NB4 (cell line): ENCODE measurements around the gene CHST11.

Experiments
- CTCF ChIP-seq: IDR thresholded peaks from one replicate; pipeline ENCODE4 v1.5.1; 2012; ENCODE audit warnings: low read depth, low read length
- MYC ChIP-seq: IDR thresholded peaks from 2 replicates; pipeline ENCODE4 v1.6.1; 2011; ENCODE audit warnings: low read depth, low read length
- POLR2A ChIP-seq: IDR thresholded peaks from 2 replicates; pipeline ENCODE4 v1.6.1; 2011; ENCODE audit warnings: mild to moderate bottlenecking; ENCODE audit not compliant: insufficient read length; ENCODE audit errors: extremely low read depth
- TF ChIP-seq, protein P1 (sequence below): IDR thresholded peaks from 2 replicates; pipeline ENCODE4 v1.6.1; 2011; ENCODE audit warnings: low read depth, low read length

DNA sequence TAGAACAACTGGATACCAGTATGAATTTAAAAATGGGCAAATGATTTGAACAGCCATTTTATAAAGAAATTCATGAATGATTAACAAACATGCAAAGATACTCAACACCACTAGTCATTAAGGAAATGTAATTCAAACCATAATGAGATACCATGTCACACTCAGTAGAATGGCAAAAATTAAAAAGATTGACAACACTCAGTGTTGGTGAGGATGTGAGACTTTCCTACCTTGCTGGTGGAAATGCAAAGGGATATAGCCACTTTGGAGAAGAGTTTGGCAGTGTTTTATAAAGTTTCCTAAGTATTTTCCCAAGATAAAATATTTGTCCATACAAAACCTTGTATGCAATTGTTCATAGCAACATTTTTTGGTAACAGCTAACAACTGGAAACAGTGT lies 6.0 kb upstream of the CHST11 start:
- TF ChIP-seq CTCF (no peak), POLR2A (no peak), MYC (no peak)
- TF ChIP-seq, protein P1, sequence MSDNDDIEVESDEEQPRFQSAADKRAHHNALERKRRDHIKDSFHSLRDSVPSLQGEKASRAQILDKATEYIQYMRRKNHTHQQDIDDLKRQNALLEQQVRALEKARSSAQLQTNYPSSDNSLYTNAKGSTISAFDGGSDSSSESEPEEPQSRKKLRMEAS = no peak
